HL-60 (cell line): ENCODE data around the gene CCDC24.

Experiments
- GABPA ChIP-seq: IDR thresholded peaks from 2 replicates; pipeline ENCODE4 v1.6.1; 2012; ENCODE audit warnings: low read depth
- POLR2AphosphoS5 ChIP-seq: IDR thresholded peaks from 2 replicates; pipeline ENCODE4 v1.6.1; 2012; ENCODE audit warnings: low read depth
- TF ChIP-seq, protein P1 (sequence below): IDR thresholded peaks from one replicate; pipeline ENCODE4 v1.5.1; 2011; ENCODE audit warnings: low read length, control low read depth, inconsistent platforms; ENCODE audit not compliant: insufficient read depth
- TF ChIP-seq, protein P2 (sequence below): IDR thresholded peaks from 2 replicates; pipeline ENCODE4 v1.6.1; 2012; ENCODE audit warnings: low read depth; ENCODE audit not compliant: insufficient replicate concordance

DNA sequence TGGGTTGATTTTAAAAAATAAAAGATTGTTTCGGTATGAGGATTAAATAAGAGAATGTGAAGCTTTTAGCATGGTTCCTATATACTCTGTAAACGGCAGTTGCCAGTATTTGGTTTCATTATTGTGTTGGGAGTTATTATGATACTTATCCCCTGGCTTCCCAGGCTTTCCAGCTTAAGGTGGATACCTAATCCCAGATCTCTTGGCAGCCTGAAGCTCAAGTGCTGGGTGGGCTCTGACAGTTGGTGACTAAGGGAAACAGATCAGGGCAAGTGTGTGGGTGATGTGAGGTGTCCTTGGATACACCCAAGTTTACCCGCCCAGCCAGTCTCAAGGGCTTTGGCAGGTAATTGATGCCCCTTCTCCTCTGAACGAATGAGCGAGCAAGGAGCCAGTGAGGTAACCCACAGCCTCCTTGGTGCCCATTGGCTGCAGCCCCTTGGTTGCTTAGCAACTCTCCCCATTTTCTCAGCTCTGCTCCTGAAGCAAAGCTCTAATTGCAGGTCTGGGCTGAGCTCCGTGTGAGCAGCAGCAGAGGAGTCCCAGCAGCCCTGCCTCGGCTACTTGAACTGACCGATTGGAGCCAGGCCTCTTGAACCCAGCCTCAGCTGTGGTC is 38.6 kb upstream of the CCDC24 start:
- TF ChIP-seq, protein P1, sequence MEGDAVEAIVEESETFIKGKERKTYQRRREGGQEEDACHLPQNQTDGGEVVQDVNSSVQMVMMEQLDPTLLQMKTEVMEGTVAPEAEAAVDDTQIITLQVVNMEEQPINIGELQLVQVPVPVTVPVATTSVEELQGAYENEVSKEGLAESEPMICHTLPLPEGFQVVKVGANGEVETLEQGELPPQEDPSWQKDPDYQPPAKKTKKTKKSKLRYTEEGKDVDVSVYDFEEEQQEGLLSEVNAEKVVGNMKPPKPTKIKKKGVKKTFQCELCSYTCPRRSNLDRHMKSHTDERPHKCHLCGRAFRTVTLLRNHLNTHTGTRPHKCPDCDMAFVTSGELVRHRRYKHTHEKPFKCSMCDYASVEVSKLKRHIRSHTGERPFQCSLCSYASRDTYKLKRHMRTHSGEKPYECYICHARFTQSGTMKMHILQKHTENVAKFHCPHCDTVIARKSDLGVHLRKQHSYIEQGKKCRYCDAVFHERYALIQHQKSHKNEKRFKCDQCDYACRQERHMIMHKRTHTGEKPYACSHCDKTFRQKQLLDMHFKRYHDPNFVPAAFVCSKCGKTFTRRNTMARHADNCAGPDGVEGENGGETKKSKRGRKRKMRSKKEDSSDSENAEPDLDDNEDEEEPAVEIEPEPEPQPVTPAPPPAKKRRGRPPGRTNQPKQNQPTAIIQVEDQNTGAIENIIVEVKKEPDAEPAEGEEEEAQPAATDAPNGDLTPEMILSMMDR: no peak
- TF ChIP-seq, protein P2, sequence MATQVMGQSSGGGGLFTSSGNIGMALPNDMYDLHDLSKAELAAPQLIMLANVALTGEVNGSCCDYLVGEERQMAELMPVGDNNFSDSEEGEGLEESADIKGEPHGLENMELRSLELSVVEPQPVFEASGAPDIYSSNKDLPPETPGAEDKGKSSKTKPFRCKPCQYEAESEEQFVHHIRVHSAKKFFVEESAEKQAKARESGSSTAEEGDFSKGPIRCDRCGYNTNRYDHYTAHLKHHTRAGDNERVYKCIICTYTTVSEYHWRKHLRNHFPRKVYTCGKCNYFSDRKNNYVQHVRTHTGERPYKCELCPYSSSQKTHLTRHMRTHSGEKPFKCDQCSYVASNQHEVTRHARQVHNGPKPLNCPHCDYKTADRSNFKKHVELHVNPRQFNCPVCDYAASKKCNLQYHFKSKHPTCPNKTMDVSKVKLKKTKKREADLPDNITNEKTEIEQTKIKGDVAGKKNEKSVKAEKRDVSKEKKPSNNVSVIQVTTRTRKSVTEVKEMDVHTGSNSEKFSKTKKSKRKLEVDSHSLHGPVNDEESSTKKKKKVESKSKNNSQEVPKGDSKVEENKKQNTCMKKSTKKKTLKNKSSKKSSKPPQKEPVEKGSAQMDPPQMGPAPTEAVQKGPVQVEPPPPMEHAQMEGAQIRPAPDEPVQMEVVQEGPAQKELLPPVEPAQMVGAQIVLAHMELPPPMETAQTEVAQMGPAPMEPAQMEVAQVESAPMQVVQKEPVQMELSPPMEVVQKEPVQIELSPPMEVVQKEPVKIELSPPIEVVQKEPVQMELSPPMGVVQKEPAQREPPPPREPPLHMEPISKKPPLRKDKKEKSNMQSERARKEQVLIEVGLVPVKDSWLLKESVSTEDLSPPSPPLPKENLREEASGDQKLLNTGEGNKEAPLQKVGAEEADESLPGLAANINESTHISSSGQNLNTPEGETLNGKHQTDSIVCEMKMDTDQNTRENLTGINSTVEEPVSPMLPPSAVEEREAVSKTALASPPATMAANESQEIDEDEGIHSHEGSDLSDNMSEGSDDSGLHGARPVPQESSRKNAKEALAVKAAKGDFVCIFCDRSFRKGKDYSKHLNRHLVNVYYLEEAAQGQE: no peak
- TF ChIP-seq POLR2AphosphoS5: no peak
- TF ChIP-seq GABPA: no peak
